Measurements from ENCODE around the gene HLA-DRA. TPM values are rescaled to one million over a fixed set of nuclear protein-coding genes. Genes with fewer than 3 reads are reported as not detected.
"Not testable (repeated sequence)": the region's sequence is repeated elsewhere in the genome, so short reads cannot be mapped to it uniquely, and the experiment has no call there.

HLA-DRA gene
- total and polyA plus RNA-seq, 5 experiments from 2014 or later = 0.27 to 75.7 (median 60.3) TPM

DNA sequence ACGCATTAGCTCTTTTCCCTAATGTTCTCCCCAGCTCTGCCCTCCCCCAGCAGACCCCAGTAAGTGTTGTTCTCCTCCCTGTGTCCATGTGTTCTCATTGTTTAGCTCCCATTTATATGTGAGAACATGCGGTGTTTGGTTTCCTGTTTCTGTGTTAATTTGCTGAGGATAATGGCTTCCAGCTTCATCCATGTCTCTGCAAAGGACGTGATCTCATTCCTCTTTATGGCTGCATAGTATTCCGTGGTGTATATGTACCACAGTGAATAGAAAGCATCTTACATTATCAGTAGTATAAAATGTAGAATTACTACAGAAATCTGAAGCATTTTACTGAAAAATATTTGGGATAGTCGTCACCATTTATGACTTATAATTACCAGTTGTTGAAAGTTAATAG lies 21.8 kb downstream of the HLA-DRA start:
- H3K27me3 Mint-ChIP-seq = peaks cover 30 to 54% (median 47%) of the 10 kb centered on the region in 5 donors
- H3K4me3 Mint-ChIP-seq = no peak overlapping the region

GRCh38 chr6:32462609-32463008 lies 22.9 kb downstream of the HLA-DRA start:
- ATAC-seq (no peak), DNase-seq (no peak)
- H3K4me1 Mint-ChIP-seq = peaks cover 0 to 8% (median 2%) of the 10 kb centered on the region in 4 donors
- H3K4me3 Mint-ChIP-seq = no peak overlapping the region
- H3K36me3 Mint-ChIP-seq = peaks cover 0 to 23% (median 2%) of the 10 kb centered on the region in 3 donors
- H3K9me3 Mint-ChIP-seq = peaks cover 4 to 39% (median 19%) of the 10 kb centered on the region in 9 donors
- POLR2A ChIA-PET = no interaction called here
- H3K27ac Mint-ChIP-seq = no peak overlapping the region
- peaks cover 28 to 51% (median 41%) of the 10 kb centered on the region in 5 donors for H3K27me3 Mint-ChIP-seq

More for the DNA sequence above, 21.8 kb downstream of the HLA-DRA start:
- DNase-seq = no peak
- POLR2A ChIA-PET = no interaction called here
- peaks cover 0 to 8% (median 2%) of the 10 kb centered on the region in 4 donors for H3K4me1 Mint-ChIP-seq
- H3K9me3 Mint-ChIP-seq = peaks cover 4 to 28% (median 16%) of the 10 kb centered on the region in 9 donors
- H3K36me3 Mint-ChIP-seq = peaks cover 0 to 18% (median 2%) of the 10 kb centered on the region in 3 donors
- no peak for ATAC-seq
- H3K27ac Mint-ChIP-seq = no peak overlapping the region

- POLR2A ChIA-PET = not testable (repeated sequence)
Measured at GRCh38 chr6:32467743-32468503, 28.2 kb downstream of the HLA-DRA start.

GRCh38 chr6:32472781-32473375 lies 33.2 kb downstream of the HLA-DRA start:
- DNase-seq (no peak), ATAC-seq (no peak)
- peaks cover 12 to 50% (median 24%) of the 10 kb centered on the region in 5 donors for H3K27me3 Mint-ChIP-seq
- peak overlapping the region in 2 of 10 donors; percentile 19 to 54 for H3K4me3 Mint-ChIP-seq
- H3K36me3 Mint-ChIP-seq = peaks cover 0 to 2% (median 0%) of the 10 kb centered on the region in 3 donors
- POLR2A ChIA-PET = interaction anchor here (0.6 kb wide), 1 partner anchor 159 kb away, joined by 3 read pairs; no protein-coding TSS in a partner anchor
- peak overlapping the region in 2 of 10 donors; percentile 55 to 76 for H3K27ac Mint-ChIP-seq
- H3K4me1 Mint-ChIP-seq = peaks cover 0 to 23% (median 3%) of the 10 kb centered on the region in 4 donors
- peaks cover 0 to 10% (median 0%) of the 10 kb centered on the region in 9 donors for H3K9me3 Mint-ChIP-seq

More at GRCh38 chr6:32467743-32468503, 28.2 kb downstream of the HLA-DRA start:
- H3K36me3 Mint-ChIP-seq = peaks cover 0 to 23% (median 2%) of the 10 kb centered on the region in 3 donors
- not testable (repeated sequence) for H3K4me3 Mint-ChIP-seq, DNase-seq, H3K27ac Mint-ChIP-seq, ATAC-seq, H3K4me1 Mint-ChIP-seq
- H3K9me3 Mint-ChIP-seq = peaks cover 4 to 38% (median 22%) of the 10 kb centered on the region in 9 donors
- H3K27me3 Mint-ChIP-seq = peaks cover 18 to 43% (median 26%) of the 10 kb centered on the region in 5 donors

GRCh38 chr6:32473376-32474348 lies 34.0 kb downstream of the HLA-DRA start:
- H3K36me3 Mint-ChIP-seq = not testable (repeated sequence)
- POLR2A ChIA-PET = interaction anchor here (0.6 kb wide), 1 partner anchor 159 kb away, joined by 3 read pairs; no protein-coding TSS in a partner anchor
- Mint-ChIP-seq H3K27me3 (peaks cover 12 to 50% (median 24%) of the 10 kb centered on the region in 5 donors), H3K27ac (peak overlapping the region in 2 of 10 donors; percentile 57 to 76), H3K9me3 (peaks cover 0 to 10% (median 0%) of the 10 kb centered on the region in 9 donors), H3K4me1 (peaks cover 0 to 23% (median 3%) of the 10 kb centered on the region in 4 donors), H3K4me3 (peak overlapping the region in 1 of 10 donors; percentile 56)
- DNase-seq (peak in 2 of 10 donors; percentile 3 to 14), ATAC-seq (peak; percentile 74 to 79)

- H3K9me3 Mint-ChIP-seq = peaks cover 0 to 19% (median 0%) of the 10 kb centered on the region in 9 donors
- DNase-seq = no peak
- peaks cover 0 to 23% (median 3%) of the 10 kb centered on the region in 4 donors for H3K4me1 Mint-ChIP-seq
- no peak overlapping the region for H3K4me3 Mint-ChIP-seq
- no peak for ATAC-seq
- POLR2A ChIA-PET = no interaction called here
- H3K27ac Mint-ChIP-seq = no peak overlapping the region
- peaks cover 9 to 44% (median 25%) of the 10 kb centered on the region in 5 donors for H3K27me3 Mint-ChIP-seq
- H3K36me3 Mint-ChIP-seq = peaks cover 0 to 7% (median 0%) of the 10 kb centered on the region in 3 donors
Measured at GRCh38 chr6:32475392-32476206, 35.9 kb downstream of the HLA-DRA start.

- Mint-ChIP-seq H3K27me3 (peaks cover 0 to 14% (median 8%) of the 10 kb centered on the region in 5 donors), H3K27ac (peak overlapping the region in 1 of 10 donors; percentile 43), H3K9me3 (peaks cover 0 to 4% (median 0%) of the 10 kb centered on the region in 9 donors), H3K4me3 (no peak overlapping the region), H3K36me3 (no peaks in the 10 kb centered on the region), H3K4me1 (peaks cover 0 to 2% (median 0%) of the 10 kb centered on the region in 4 donors)
- peak in 1 of 10 donors; percentile 61 for DNase-seq
- no peak for ATAC-seq
- POLR2A ChIA-PET = no interaction called here
Measured at GRCh38 chr6:32483968-32484613, 44.4 kb downstream of the HLA-DRA start.

DNA sequence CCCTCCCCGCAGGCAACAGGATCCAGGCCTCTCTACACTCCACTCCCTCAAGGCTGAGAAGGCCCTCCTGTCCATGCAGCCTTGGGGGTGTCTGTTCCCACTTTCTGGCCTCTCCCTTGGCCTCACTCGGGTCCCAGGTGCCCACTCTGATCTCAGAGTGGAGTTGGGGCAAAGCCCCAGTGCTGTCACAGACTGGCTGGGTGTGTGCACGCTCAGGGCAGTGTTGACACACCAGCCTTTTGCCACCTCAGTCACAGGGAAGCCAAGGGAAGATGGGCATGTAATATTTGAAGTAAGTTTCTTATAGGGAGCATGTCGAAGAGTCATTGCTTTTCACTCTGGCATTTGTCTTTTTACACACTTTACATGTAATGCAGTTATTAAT lies 44.9 kb downstream of the HLA-DRA start:
- Mint-ChIP-seq H3K27ac (no peak overlapping the region), H3K27me3 (peaks cover 0 to 14% (median 8%) of the 10 kb centered on the region in 5 donors), H3K4me1 (peaks cover 0 to 2% (median 0%) of the 10 kb centered on the region in 4 donors), H3K4me3 (no peak overlapping the region), H3K9me3 (no peaks in the 10 kb centered on the region), H3K36me3 (no peaks in the 10 kb centered on the region)
- POLR2A ChIA-PET = no interaction called here
- DNase-seq = peak in 1 of 10 donors; percentile 54
- ATAC-seq = no peak

GRCh38 chr6:32488083-32488482 lies 48.4 kb downstream of the HLA-DRA start:
- peaks cover 0 to 8% (median 0%) of the 10 kb centered on the region in 9 donors for H3K9me3 Mint-ChIP-seq
- POLR2A ChIA-PET = no interaction called here
- H3K4me3 Mint-ChIP-seq = no peak overlapping the region
- DNase-seq = no peak
- ATAC-seq = no peak
- no peaks in the 10 kb centered on the region for H3K36me3 Mint-ChIP-seq
- H3K27me3 Mint-ChIP-seq = peaks cover 0 to 18% (median 7%) of the 10 kb centered on the region in 5 donors
- no peaks in the 10 kb centered on the region for H3K4me1 Mint-ChIP-seq
- no peak overlapping the region for H3K27ac Mint-ChIP-seq

DNA sequence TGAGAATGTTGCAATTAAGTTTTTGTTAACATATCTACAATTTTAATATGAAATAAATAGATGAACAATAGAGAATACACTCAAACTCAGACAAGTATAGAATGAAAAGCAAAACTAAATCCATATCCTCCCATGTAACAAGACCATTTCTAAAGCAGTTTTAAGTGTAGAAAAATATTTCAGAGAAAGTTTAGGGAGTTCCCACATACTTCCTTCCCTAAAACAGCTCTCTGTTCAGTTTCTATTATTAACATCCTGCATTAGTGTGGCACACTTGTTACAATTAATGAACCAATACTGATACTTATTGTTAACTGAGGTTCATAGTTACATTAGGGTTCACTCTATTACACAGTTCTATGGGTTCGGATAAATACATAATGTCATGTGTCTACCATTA lies 52.0 kb downstream of the HLA-DRA start:
- DNase-seq = no peak
- ATAC-seq = no peak
- H3K9me3 Mint-ChIP-seq = peaks cover 0 to 8% (median 0%) of the 10 kb centered on the region in 9 donors
- no peak overlapping the region for H3K4me3 Mint-ChIP-seq
- H3K36me3 Mint-ChIP-seq = no peaks in the 10 kb centered on the region
- peaks cover 0 to 34% (median 4%) of the 10 kb centered on the region in 5 donors for H3K27me3 Mint-ChIP-seq
- H3K27ac Mint-ChIP-seq = no peak overlapping the region
- no peaks in the 10 kb centered on the region for H3K4me1 Mint-ChIP-seq
- POLR2A ChIA-PET = no interaction called here

- Mint-ChIP-seq H3K4me3 (no peak overlapping the region), H3K27ac (no peak overlapping the region), H3K4me1 (no peaks in the 10 kb centered on the region)
Measured at GRCh38 chr6:32492351-32492750, 52.7 kb downstream of the HLA-DRA start.

More at GRCh38 chr6:32492351-32492750, 52.7 kb downstream of the HLA-DRA start:
- ATAC-seq (no peak), DNase-seq (no peak)
- Mint-ChIP-seq H3K36me3 (no peaks in the 10 kb centered on the region), H3K27me3 (peaks cover 0 to 40% (median 4%) of the 10 kb centered on the region in 5 donors), H3K9me3 (peaks cover 0 to 8% (median 0%) of the 10 kb centered on the region in 9 donors)
- POLR2A ChIA-PET = no interaction called here
